ENCODE data around the gene RNGTT.

RNGTT gene

DNA sequence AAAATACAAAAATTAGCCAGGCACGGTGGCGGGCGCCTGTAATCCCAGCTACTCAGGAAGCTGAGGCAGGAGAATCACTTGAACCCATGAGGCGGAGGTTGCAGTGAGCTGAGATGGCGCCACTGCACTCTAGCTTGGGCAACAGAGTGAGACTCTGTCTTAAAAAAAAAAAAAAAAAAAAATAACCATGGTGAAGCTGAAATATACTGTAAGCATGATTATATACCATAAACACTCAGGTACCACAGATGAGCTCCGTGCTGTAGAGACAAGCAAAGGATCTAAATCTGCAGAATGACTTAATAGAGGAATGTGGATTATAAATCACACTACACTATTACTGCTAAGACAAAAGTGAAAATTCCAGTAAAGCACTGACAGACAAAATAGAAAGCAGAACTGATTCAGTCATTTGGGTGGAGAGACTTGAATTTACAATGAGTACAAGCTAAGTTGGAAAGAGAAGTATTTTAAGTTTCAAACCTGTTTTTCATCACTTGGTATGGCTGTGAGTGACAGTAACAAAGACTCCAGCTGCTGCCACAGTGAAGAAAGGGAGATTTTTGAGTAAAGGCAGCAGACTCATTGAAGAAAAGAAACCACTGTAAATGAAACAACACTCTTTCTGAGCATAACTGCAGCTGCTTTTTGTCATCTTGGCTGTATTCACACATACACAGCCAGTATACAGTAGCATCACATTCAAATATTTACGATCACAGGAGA is 322.1 kb downstream of the RNGTT start:
- DNase-seq: no peak

DNA sequence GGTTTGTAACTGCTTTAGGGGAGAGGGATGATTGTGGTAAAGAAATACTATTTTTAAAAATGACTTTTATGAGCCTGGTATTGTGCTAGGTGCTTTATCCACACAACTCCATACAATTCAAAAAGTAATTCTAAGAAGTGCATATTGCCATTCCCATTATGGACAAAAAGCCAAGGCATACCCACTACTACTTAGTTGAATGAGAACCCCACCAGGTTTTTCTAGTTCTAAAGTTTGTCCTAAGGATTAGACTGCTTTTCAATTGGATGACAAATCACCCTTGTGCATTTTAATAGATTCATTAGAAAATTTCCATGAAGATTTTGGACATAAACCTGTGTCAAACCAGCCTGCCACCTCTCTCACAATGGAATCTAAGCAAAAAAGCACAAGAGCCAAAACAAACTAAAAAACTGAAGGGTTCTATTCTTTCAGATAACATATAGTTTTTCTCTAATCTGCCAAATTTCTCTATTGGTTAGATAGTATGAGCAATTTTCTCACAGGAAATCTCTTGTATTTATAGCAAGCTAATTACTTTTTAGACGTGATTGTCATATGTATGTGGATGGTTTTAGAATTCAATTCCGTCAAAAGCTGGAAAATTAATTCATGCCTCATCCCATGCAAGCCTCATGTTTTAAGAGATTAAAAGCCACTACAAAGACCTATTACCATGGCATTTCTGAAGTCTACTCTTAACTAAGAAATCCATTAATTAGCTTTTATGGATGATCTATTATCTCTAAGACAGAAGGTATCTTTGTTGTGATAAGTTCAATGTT is 325.5 kb downstream of the RNGTT start:
- DNase-seq: no peak

DNA sequence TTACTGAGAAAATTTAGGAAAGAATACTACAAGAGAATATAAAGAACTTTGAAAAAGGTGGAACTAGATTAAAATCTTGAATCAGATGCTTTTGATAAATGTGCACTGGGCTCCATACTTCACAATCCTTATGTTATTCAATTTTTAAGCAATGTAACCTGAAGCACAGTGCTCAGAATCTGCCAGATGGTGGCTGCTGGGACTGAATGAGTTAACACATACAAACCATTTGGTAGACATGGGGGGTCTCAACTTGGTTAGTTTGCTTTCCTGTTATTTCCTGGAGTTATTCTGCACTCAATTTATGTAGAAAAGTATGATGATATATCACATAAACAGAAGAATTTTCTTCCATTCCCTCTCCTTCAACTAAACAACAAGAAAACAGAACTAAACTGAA is 326.5 kb downstream of the RNGTT start:
- DNase-seq: no peak

DNA sequence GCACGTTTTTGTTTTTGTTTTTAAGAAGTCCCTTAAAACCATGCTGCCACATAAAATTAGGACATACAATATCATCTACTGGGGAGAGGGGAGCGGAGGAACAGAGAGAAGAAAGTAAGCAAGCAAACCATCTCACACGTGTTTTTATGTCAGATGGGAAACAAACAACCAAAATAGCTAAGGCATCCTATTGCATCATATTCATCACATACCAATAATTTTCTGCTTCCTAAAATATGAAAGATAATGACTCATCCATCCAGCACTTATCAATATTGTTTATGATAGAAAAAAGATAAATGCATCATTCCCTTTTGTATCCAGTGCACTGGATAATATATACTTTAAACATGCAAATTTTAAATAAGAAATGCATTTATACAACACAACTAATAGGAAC is 329.6 kb downstream of the RNGTT start:
- no peak for DNase-seq

DNA sequence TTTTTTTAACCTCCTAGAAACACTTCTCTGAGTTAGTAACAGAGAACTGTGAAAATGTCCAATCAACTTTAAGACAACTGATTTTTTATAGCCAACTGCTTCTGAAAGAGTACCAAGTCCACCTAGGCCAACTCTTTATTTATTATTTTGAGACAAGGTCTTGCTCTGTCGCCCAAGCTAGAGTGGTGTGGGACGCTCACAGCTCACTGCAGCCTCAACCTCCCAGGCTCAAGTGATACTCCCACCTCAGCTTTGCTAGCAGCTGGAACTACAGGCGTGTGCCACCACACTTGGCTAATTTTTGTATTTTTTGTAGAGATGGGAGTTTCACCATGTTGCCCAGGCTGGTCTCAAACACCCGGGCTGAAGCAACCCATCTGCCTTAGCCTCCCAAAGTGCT is 331.6 kb downstream of the RNGTT start:
- DNase-seq: no peak

DNA sequence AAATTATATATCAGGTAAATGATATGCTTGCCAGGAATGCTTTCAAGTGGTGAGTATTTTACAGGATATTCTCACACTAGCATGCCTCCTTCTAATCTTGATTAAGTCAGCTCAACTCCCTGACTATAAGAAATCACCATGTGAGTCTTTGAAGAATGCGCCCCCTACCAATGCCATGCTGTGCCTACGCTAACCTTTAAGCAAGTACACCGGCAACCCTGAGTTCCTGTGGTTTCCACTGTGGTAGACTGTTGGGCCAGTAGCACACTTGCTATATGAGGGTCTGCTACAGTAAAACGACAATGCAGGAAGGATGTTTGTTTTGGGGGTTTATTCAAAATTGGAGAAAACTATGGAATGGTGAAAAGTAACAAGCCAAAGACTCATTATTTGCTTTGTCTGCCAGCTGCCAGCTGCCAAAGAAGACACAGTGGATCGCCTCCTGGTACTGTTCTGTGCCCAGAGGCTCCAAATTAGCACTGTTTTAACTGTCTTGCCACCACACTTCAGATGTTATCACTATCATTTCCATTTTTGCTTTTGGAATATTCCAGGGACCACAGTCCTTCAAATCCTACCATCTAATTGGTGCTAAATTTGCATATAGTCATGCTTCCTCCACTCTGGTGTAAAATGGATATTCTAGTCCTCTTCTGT is 333.5 kb downstream of the RNGTT start:
- DNase-seq: peak; percentile 10

DNA sequence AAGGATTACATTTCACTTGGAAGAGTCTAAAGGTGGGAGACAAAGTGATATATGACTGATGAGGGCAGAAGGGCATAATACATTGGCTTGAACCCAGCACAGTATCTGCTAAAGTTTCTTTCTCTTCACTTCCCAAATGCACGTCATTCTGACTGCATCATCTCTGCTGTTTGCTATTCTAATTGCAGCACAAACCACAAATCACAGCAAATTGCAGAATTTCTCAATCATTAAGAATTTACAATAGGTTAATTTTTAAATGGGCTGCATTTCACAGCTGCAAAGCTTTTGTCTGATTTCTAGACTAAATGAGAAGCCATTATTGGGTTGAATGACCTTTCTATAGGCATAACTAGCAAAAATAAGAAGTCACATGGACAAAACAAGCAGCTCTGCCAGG is 337.0 kb downstream of the RNGTT start:
- no peak for DNase-seq

DNA sequence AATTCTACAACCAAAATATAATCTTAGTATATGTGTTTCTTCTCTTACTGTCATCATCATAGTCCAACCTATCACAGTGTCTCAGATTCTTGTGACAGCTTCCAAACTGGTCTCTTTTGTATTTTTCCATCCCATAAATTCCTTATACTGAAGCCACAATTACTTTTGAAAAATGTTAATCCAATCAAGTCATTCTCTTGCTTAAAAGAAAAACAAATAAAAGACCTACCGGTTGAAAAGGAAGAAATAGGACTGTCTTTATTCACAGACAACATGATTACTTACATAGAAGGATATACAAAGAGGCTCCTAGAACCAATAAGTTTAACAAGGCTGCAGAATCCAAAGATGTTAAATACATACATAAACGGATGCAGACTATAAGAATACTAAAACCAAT is 339.9 kb downstream of the RNGTT start:
- DNase-seq: no peak

DNA sequence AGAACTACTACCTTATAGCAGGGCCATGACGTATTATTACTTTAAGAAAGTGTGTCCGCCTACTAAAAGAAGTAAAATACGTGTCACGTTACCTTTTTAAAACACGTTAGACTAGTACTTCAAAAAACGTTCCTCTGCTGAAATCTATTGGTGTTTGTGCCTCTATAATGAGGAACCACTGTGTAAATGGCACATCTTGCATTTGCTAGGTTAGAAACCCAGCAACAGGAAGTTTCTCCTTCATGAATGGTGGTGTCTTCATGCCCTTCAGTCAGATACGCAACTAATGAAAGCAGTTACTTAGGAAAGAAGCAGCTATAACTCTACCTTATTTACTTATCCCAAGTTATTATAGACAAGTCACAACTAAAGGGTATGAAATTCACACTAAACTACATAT is 343.5 kb downstream of the RNGTT start:
- no peak for DNase-seq

DNA sequence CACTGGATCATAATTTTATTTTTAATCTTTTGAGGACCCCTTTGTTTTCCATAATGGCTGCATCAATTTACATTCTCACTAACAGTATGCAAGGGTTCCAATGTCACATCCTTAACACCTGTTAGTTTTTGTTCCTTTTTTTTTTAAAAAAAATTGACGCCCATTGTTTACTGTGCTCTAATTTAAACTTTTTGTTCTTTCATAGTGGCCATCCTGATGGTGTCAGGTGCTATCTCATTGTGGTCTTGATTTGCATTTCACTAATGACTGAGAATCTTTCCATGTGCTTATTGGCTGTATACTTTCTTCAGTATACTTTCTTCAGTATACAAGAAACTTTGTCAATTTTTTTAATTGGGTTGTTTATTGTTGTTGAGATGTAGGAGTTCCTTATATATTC is 347.0 kb downstream of the RNGTT start:
- DNase-seq: no peak

DNA sequence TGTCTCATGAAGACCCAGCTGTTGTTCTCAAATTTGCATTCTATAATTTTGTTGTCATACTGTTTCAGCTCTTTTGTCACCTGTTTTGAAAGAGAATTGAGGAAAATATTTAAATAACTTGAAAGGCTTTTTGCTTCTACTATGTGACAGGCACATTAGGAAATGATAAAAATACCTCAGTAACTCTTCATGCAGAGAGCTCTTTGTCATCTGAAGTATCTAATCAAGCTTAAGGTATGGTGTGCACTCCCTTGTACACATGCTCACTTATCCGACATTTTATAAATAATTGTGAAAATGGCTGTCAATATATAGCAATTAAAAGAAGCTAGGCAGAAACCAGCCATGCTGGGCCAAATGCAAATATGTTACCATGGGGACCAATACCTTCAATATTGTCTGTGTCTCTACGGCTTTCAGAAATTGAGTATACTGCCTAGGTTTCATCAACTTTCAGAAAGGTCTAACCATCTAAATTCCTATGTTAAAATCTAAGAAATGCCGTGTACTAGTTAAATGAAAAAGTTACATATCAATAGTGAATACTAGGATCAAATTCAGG is 349.0 kb downstream of the RNGTT start:
- DNase-seq: peak; percentile 30

DNA sequence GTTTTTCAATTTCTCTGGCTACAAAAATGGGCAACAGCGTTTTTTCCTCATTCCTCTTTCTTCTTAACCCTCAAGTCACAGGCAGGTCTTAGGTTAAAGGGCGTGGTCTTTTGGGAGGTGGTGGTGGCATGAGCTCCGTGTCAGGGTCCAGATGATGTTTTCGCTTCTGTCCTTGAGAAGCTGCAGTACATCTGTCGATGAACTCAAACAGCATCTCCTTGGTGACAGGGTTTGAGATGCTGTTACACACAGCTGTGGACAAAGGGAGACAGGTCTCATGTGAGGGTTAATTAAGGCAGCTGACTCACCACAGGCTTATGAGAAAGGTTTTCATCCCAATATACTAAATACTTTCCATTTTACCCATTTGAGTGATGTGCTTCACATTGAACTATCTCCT is 350.8 kb downstream of the RNGTT start:
- peak; percentile 50 for DNase-seq

DNA sequence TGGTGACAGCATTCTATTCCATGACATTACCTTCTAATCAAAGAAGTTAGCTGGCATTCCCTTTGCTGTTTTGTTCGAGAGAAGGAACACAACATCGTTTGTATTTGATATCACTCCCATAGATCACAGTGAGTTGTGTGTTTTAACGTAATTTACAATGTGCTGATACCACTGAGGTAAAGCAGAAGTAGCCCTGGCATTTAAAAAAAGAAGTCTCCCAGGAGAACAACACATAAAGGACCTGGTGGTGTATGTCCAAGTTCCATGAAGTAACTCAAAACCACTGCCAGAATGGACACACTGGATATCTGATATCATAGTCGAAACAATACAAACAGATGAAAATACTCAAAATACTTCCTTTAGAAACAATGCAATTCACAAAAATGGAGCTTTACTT is 351.7 kb downstream of the RNGTT start:
- no peak for DNase-seq

DNA sequence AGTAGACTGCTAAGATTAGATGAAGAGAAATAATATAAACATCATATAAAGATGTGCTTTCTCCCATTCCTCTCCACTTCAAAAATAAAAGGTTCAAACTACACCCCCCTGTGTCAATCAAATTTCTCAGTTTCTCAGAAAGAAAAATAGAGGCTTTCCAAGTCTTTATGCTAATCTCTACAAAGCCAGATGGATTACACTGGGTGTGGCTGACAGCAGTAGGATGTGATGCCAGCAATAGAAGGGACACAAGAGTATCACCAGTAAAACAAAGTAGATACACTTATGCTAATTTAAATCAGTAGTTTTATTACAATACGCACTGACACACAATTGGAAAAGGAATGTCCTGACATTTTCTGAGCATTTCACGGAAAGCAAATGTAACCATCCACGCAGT is 353.4 kb downstream of the RNGTT start:
- DNase-seq: no peak

DNA sequence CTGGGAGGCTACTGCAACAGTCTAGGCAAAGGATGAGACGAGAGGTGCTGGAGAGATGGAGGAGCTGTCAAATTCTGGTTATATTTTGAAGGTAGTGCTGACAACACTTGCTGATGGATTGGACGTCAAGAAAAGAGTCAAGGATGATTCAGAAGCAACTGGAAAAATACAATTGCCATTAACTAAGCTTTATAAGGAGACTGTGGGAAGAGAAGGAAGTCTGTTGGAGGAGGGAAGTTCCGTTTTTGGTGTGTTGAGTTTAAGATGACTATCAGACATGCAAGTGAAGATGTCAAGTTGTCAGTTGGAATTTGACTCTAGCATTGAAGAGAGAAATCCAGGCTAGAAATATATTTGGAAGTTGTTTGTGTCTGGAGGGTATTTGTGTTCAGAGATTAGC is 358.1 kb downstream of the RNGTT start:
- no peak for DNase-seq

DNA sequence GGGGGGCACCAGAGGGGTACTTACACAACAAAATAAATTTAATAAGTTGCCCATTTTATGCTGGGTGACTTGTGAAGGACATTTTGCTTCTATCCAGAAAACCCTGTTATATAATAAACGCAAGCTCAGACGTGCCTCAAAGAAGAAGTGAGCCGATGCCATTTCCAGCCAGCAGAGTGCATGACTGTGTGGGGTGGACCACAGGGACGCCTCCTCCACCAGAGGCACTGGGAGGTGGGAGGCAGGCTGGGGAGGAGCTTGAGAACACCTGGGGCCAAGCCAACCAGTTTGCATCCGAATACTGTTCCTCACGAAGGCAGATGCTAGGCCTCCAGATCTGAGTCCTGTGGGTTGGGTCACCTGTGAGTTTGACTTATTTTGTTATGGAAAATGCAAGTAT is 363.8 kb downstream of the RNGTT start:
- no peak for DNase-seq

DNA sequence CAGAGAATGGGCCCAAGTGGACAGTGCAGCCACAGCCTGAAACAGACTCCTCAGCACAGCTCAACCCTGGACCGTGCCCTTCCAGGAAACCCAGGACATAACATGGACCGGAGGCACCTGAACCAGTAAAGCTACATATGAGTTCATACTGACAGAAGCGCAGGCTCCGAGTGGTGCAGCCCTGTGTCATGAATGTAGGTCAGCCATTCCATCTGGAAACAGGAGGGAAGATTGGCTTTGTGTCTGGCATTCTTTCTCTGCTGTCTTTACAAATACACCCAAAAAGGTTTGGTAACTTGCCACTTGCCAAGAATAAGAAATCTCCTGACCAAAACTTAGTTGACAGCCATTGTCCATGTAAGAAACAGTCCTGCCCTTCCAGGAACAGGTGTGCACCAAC is 366.6 kb downstream of the RNGTT start:
- no peak for DNase-seq

DNA sequence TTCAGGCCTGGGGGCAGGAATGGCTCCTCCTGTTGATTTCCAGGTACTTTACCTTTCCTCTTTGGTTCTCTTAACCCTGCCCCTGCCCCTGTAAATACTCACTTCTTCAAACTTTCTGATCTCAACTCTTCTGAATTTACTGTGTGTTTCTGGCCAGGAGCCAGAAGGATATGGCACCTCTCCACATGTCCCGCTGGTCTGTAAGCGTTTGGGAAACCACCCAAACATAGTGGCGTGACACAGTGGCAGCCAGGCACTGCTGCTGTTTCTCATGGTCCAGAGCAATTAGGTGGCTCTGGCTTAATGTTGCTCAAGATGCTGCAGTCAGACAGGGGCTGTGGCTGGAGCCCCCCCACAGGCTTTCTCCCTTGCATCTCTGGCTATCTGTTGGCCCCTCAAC is 374.5 kb downstream of the RNGTT start:
- no peak for DNase-seq

DNA sequence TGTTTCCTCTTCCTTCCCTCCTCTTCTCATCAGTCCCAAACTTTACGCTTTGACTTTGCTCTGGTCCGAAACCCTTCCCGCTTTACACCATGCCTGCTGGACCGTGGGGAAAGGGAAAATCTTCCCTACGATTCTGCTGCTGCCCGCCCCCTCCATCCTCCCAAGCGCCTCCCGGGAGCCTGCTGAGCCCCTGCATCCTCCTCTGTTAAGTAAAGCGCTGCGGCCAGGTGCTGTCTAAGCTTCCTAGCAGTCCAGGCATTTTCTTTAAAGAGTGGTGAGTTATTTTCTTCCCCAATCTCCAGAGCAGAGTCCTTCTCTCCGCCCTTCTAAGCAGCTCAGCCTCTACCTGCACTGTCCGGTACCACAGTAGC is 376.3 kb downstream of the RNGTT start:
- DNase-seq: no peak

DNA sequence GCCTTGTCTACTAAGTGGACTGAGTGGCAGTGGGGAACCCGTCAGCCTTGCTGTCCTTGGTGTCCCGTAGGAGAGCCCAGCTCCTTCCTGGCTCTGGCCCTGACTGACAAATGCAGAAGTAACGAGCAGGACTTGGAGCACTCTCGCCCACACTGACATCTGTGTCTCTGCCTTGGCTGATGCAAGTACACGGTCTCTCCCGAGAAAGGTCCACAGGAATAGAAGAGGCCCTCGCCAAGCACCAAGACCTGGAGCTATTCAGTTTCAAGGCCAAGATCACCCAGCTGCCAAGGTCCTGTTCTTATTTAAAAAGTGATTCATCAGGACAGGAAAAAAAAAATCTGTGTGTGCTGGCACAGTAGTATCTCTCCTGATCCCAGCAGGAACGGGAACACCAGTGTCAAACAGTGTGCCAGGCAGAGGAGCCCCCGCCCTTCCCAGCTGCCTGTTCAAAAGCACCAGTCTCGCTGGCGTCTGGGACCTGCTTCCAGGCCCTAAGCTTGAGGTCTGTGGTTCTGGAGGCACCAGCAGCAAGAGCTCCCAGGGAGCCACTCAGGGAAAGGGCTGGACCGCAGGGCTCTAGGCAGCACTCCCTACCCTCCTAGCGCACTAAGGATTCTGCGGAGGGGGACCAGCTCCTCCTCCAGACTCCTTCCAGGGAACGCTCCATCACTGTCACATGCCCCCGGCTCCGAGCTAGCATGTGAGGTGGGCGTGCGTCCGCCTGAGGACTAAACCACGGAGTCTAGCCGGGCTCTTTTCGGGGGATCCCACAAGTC is 376.9 kb downstream of the RNGTT start:
- DNase-seq: no peak

DNA sequence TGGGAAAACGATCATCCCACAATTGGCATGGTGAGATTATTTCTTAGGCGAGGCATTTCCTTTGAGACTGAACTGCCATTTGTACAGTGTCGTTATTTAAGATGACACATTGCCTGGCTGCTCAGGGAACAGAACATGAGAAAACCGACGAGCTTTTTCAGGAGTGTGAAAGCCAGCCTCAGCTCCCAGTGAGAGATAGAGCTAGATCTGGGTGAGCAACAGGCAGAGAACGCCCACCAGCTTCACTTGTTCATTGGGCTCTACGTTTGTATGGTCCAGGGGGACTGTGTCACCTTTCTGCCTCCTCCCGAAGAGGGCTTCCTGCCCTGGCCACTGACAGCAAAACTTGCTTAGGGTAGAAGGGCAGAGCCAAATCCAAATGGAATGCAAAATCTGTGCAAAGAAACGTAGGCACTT is 378.1 kb downstream of the RNGTT start:
- no peak for DNase-seq

DNA sequence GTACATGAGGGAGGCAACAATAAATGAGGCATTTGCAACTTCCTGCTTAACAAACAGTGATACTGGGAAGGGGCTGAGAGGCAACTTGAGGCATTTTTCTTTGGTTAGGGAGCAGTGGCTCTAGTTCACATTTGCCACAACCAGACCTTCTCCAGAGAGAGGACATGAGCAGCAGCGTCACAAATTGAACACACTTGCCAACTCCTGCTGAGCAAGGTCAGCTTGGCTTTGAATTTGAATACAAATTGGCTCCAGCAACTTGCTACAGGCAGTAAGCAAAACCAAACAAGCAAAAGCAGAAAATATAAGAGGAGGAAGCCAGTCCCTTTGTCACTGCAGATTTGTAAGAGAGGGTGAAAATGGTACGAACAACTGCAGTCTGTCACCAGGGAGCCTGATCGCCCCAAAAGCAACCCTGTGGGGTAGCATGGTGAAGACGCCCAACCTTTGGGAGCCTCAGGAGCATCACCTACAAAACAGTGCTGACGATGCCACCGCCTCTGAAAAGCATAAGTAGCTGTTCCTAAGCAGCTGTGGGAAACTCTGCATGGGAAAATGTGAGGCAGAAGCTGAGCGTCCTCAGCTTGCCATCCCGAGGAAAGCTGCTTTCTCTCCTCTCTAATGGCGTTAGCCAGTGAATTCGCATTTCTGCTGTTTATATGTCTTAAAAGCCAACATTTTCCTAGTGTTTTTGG is 378.7 kb downstream of the RNGTT start:
- no peak for DNase-seq

Data from CD4-positive, alpha-beta T cell treated with Interferon gamma for 1 hour (primary cell).